Smooth muscle cell of the brain vasculature (primary cell): Measurements from ENCODE around the gene SLIT1.
A peak's percentile ranks its signal among the peaks of the same experiment; 100 is the strongest.
"Not testable (repeated sequence)": the region's sequence is repeated elsewhere in the genome, so short reads cannot be mapped to it uniquely, and the experiment has no call there.

Source experiments
- DNase-seq: peaks from one replicate; pipeline ENCODE4 v3.0.0-alpha.2; 2012; ENCODE audit warnings: low read depth, low spot score

The SLIT1 gene

DNA sequence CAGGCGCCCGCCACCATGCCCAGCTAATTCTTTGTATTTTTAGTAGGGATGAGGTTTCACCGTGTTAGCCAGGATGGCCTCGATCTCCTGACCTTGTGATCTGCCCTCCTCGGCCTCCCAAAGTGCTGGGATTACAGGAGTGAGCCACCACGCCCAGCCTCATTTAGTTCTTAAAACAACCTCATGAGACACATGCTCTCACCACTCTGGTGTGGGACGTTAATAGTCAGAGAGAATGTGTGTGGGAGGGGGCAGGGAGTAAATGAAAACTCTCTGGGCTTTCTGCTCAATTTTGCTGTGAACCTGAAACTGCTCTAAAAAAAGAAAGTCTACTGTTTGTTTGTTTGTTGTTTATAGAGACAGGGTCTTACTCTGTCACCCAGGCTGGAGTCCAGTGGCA lies 103.2 kb downstream of the SLIT1 start:
- DNase-seq = not testable (repeated sequence)

DNA sequence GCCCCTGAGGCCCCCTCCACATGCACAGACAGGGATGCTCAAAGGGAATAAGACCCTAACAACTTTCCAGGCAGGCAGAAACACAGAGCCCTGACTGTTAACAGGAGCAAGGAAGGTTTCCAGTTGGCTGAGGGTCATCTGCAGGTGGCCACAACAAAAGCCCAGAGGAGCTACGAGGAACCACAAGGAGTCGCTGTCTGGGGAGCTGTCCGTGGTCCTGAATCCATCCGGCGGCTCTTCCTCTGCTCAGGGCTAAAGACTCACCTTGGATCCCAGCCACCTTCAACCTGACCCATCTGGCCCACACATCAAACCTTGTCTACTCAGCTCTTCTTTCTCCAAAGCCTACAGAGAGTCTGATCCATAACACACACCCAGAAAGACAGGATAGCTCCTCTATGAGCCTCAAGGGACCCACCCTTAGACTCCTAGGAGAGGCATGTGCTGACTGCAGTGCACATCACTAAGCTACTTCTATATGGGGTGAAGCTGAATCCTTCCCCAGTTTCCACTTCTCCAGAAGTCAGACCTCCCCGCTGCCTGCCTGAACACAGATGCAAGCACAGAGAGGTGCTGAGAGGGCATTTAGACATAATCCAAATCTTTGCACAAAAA lies 104.0 kb downstream of the SLIT1 start:
- peak; percentile 17 for DNase-seq

DNA sequence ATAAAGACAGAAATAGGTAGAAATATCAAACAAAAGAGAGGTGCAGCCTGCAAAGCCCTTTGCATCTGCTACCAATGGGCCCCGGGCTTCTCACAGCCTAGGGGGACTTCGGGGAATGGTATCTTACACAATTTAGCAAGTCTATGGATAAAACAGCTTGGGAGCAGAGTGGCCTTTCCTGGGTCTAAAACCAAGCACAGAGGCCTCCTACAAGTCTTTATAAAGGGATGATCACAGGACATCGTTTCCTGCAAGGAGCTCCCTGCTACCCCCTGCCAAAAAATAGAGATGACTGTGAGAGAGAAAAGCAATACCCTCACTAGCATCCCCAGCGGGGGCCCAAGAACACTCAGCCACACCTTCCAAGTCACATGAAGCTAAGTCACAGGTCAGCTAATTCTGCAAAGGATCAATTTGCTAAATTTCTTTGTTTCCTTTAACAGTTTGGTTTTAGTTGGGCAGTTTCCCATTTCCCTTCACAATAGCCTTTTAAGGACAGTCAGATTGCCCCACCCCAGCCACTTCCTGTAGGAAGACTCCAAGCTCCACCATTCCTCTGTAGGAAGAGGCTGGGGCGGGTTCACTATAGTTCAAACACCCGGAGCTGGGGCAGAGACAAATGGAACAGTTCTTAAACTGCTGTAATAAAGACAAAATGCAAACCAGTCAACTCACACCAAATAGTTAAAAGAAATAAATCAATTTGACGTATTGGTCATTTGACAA lies 105.5 kb downstream of the SLIT1 start:
- no peak for DNase-seq

DNA sequence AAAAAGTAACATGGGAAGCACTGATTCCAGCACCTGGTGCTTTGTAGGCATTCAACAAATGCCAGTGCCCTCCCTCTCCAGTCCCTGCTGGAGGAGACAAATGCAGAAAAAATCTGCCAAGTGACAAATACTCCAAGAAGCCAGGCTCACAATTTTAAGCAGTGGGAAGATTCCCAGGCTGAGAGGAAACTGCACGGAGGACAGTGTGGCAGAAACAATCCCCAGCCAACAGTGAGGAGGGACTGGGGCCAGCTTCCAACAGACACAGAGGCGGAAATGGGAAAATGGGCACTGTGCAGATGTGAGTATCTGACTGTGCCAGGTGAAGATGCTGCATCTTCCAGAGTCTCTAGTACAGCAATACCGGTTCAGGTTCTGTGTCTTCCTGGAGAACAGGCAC lies 106.3 kb downstream of the SLIT1 start:
- DNase-seq = no peak

DNA sequence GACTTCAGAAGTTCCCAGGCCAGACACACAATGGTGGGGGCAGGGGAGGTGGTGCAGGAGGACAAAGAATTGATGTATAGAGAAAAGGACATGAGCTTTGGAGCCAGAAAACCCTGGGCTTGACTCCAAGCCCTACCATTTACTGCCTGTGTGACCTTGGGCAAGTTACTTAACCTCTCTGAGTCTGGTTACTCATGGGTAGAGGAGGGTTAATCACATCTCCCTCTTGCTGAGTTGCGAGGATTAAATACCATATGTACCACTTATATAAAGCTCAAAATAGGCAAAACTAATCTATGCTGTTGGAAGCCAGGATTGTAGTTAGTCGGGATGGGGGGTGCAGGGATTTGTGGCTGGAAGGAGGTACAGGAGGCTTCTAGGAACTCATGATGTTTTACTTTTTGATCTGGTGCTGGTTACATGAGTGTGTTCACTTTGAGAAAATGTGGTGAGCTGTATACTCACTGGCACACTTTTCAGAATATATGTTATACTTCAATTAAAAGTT lies 106.8 kb downstream of the SLIT1 start:
- no peak for DNase-seq

DNA sequence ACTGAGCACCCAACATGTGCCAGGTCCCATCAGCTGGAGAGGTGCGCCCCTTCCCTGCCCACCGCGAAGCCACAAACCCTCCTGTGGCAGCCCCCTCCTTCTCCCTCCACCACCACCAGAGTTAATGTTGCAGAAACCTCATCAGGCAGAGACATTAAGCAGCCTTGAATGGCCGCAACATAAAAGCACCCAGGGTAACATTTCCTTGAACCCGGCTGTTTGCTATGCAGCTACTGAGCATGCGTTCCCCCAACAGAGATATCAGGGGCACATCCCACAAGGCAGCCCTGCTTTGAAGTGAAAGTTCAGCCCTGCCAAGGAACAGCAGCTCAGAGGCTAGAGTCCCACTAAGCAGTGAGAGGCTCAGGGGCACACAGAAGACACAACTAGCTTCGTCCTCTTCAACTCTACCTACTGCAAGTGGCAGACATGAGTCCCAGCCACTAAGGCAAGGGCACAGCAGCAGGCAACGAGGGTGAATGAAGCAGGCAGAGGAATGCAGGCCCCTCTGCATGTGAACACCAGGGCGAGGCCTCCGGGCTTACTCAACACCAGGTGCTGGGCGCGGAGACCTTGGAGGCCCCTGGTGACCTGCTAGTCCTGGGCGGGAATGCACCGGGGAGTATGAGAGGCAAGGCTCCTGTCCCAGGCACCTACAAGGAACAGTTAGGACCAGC lies 107.4 kb downstream of the SLIT1 start:
- no peak for DNase-seq

DNA sequence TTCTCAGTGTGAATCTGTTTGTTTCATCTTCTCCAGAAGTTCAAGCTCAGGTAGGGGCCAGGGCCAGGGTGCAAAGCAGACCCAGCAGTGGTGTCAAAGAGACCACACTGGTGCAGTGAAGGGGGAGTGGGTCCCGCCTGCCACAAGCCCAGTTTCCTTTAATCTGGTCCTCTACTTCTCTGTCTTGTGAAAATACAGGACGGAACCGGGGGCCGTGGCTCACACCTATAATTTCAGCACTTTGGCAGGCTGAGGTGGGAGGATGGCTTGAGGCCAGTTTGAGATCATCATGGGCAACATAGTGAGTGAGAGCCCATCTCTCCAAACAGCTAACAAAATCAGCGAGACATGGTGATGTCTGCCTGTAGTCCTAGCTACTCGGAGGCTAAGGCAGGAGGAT lies 109.0 kb downstream of the SLIT1 start:
- DNase-seq = no peak

DNA sequence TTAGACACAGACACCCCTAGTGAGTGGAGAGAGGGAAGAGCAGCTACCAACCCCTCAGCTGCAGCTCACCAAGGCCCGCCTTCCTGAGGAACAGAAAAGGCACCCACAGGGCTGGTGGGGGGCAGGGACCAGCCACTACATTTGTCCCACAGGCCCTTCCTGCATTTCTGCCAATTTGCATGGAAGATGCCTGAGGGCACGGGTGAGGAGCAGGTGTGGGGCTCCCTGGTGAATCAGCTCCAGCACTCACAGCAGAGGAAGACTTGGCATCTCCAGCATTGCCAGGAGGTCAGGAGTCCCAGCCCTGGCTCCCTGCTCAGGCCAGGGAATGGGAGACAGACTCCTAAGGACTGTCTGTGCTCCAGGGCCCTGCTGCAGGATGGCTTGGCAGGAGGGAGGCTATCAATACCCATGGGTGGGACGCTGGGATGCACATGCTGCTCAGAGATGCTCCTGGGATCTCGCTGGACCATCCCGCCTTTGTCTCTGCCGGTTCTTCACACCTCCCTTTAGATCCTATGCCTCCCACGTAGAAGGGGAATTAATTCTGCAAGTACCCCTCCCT lies 109.7 kb downstream of the SLIT1 start:
- DNase-seq = no peak

DNA sequence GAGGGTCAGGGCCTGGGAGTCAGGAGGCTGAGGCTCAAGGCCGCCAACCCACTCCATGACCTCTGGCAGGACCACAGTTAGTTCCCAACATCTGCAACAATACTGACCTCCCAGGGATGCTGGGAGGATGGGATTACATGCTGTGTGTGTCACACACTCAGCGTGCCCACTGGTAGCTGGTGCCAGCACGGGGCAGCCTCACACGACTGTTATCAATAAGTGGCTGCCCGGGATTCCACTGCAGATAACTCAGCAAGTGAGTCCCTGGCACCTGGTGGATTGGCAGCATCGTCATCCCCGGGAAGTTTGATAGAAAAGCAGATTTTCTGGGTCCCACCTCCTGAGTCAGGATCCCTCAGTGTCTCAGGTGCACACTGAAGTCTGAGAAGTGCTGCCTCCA lies 110.3 kb downstream of the SLIT1 start:
- DNase-seq = no peak

DNA sequence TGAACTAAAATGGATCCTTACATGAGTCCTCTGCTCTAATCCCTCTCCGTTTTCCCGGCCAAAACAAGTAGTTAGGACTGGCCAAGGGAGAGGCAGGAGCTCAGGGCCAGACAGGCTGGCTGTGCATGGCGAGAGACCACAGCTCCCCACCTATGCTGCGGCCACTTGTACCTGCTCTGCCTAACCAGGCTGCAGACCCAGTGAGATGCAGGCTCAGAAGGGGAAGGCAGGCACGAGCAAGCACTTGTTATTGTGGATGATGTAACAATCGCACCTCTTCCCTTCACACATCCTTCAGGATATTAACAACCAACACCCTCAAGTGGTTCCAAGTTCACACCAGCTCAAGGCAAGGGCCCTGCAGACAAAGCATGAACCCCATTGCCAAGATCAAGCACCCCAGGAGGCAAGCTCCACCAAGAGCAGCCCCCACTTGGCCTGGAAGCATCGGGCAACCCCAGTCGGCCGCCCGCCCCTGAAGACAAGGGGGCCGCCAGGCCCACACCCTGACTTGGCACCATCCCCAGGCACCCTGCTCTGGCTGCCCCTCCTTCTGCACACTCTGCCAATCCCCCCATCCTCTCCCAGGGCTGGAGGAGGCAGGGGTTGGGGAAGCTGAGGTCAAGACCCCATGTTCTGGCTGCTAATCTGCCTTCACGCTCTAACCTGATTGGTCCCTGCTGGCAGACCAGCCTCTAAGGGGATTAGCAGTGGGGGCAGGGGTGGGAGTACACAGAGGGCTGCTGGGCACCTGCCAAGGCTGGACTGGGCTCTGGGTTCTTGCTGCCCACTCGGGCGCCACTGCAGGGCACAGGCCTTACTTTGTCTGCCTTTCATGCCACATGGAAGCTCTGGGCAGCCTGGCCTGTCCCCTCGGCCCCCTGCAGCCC lies 111.3 kb downstream of the SLIT1 start:
- no peak for DNase-seq

DNA sequence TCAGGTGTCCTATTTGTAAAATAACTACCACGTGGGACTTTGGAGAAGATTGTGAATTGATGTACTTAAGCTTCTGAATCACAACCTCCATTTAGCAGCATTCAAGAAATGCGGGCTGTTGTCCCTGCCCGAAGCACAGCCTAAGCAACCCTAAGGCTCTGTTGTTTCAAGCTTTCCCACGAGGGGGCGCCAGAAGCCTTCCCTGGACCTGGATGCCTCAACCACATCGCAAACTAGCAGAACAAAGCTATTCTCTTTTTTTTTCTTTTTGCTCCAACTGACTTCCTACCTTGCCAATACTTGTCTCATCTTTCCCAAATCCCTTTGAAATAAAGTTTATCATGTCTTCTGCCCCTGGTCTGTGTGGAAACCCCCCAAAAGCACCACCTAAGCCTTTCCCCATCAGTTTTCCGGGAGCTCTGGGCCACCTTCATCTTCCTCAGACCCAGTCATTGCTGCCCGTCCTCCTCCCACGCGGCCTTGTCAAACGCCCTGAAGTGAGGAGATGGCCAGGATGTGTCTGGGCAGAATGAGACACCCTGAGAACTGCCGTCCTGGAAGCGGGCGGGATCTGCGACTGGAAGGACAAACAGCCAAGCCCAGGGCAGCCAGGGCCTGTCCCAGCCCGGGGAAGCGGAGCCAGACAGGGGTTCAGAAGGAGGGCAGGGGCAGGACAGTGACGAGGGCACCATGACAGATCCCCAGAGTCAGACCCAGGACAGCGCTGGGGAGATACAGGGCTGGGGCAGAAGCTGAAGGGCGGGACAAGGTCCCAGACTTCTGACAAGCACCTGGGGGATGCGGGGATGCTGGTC lies 112.7 kb downstream of the SLIT1 start:
- DNase-seq = peak; percentile 57

DNA sequence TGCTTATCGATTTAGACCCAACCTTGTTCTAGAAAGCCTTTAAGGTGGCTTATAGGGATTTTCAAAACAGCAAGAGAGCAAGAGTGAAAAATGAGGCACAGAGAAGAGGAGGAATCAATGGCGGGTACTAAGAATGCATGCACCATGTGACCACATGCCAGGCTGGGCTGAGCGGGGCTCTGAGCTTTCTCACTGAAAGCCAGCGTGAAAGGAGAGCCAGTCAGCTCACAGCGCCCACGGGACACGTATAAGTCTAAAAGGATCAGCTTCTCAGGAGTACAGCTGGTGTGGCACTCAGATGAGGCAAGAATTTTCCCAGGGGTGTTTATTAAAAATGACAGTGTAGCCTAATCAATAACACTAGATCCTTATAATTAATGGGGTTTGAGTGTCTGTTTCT lies 114.3 kb downstream of the SLIT1 start:
- no peak for DNase-seq

DNA sequence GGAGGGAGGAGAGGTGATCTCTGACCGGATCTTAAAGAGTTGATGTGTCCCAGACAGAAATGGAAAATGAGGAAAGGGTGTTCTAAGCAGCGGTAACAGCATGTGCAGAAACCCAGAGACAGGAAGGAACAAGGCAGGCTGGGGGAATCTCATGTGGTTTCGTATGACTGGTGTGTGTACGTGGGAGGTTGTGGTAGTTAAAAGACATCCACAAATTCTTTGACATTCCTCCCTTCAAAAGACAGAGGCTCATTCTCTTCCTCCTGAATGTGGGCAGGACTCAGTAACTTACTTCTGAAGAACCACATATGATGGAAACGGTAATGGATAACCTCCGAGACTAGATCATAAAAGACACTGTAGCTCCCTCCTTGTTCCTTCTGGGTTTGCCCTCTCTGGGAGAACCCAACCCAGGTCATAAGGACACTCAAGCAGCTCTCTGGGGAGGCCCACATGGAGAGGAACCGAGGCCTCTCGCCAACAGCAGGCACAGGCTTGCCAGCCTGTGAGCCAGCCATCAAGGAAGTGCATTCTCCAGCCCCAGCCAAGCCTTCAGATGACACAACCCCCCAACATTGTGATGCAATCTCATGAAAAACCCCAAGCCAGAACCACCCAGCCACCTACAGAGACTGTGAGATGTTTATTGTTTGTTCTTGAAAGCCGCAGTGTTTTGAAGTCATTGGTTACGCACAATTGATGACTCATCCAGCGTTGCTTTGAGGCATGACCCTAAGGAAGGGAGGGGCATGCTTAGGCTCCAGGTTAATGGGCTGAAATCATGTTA lies 116.0 kb downstream of the SLIT1 start:
- DNase-seq = no peak

DNA sequence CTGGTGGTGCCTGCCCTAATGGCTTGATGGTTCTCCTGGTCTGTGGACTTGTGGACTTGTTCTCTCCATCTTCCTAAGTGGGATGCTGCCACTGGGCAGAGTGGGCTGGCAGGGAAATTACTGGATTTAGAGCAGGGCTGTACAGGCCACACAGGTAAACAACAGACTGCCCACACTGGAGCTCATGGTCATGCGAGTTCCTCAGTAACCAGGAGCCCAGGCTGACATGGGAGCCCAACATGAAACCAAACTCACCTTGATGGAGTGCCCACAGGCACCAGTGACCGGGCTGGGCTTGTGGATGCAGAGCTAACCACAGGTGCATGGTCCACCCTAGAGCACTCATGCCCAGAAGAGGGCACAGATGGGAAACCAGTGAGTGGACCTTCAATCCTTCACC lies 116.7 kb downstream of the SLIT1 start:
- DNase-seq = no peak

DNA sequence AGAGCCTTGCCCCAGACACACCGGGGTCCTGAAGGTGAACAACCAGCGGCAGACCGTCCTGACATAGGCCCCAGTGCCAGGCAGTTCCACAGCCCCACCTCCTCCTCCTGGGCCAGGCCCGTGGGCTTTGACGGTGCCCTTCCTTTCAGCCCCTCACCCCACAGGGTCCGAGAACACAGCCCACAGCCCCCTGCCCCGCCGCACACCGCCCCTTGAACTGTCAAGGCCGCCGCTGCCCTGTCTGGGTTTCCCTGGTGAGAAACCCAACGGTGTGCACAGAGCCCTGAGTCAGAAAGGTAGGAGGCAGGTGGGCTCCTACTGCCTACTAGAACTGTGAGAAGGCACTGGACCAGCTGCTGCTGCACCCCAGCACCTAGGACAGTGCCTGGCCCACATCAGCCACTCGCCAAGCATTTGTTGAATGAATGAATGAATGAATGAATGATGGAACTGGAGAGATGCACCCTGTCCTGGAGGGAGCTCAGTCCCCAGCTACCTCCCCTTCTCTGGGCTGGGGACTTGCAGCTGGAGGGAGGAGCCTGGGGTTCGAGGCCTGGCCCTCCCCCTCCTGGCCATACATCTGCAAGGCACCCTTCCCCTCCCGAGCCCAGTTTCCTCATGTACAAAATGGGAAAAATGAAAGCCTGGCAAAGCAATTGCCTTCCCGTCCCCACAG lies 117.9 kb downstream of the SLIT1 start:
- no peak for DNase-seq

DNA sequence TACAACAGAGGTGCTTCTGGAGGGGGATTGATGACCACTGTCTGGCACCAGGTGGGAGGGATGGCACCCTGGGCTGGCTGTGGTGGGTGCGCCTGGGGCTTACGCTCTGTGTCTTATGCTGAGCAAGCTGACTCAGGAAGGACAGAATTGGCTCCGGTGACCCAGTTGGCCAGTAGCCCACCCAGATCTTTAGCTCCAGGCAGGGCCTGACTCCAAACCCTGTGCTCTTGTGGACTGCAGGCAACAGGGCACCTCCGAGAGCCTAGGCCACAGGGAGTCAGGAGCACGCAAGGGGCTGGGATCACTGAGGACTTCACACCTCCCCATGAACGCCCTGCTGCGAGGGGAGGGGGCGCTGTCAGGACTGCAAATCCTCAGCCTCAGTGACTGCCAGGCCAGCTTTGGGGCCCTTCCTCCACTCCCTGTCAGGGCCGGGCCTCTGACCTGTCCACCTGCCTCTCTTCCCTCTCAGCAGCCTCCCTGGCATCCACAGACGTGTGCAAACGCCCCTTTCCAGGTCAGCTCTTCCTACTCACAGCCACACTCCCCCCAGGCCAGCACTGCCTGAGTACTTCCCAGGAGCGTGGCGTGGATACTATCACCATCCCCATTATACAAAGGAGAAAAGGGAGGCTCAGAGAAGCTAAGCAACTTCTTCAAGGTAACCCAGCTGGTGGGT lies 118.7 kb downstream of the SLIT1 start:
- DNase-seq = no peak

DNA sequence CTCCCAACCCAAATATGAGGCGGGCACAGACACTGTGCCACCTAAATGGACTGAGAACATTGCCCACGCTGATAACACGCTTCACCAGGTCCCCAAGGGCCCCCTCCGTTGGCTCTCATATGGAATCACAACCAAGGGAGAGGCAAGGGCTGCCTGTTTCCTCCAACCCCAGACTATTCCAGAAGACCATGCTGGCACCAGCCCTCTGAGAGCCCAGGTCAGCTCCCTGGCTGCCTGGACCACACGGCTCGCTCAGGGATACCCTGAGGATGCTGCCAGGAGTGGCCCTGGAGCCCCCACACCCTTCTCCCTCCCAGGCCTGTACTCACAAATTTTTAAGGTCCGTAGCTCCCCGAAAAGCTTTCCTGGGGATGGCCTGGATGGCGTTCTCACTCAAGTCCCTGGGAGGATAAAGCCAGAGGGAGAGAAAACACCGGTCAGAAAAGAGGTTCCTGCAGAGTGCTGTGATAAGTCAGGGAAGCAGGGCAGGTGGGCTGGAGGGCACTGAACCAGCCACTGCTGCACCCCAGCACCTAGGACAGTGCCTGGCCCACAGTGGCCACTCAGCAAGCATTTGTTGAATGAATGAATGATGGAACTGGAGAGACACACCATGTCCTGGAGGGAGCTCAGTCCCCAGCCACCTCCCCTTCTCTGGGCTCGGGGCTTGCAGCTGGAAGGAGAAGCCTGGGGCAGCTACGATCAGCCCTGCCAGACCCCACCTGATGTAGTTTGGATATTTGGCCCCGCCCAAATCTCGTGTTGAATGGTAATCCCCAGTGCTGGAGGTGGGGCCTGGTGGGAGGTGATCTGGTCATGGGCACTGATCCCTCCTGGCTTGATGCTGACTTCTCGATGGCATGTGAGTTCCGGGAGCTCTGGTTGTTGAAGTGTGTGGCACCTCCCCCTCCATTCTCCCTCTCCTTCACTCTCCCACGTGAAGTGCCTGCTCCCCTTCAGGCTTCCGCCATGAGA lies 119.8 kb downstream of the SLIT1 start:
- DNase-seq = no peak
